Liver (tissue), 10 donors: ENCODE data around the gene TWF2. TPM values are rescaled to one million over a fixed set of nuclear protein-coding genes. Genes with fewer than 3 reads are reported as not detected.

Experiments
- DNase-seq: peaks from one replicate; pipeline ENCODE4 v3.0.0-alpha.2; 2017; ENCODE audit warnings: low spot score
- H3K27ac ChIP-seq, 2 donors: one replicate each; pipeline ENCODE4 v1.7.0; 2013; ENCODE audit warnings: inconsistent platforms in 2 of 2, low read length in 2 of 2, control low read depth in 1 of 2, low read depth in 1 of 2, mild to moderate bottlenecking in 1 of 2
- H3K27me3 ChIP-seq, 4 donors: one replicate each; pipeline versions ENCODE4 v1.6.1 to v1.7.0; 2013; ENCODE audit warnings: low read length in 3 of 4, inconsistent platforms in 1 of 4, mild to moderate bottlenecking in 1 of 4, moderate library complexity in 1 of 4; ENCODE audit not compliant: control insufficient read depth in 4 of 4, insufficient read depth in 4 of 4
- H3K36me3 ChIP-seq, 4 donors: one replicate each; pipeline versions ENCODE4 v1.6.1 to v1.7.0; 2013; ENCODE audit warnings: low read length in 3 of 4, mild to moderate bottlenecking in 3 of 4, low read depth in 1 of 4, moderate library complexity in 1 of 4; ENCODE audit not compliant: control insufficient read depth in 4 of 4, insufficient read depth in 3 of 4
- H3K4me1 ChIP-seq, 4 donors: one replicate each; pipeline versions ENCODE4 v1.6.1 to v1.7.0; 2013; ENCODE audit warnings: low read length in 3 of 4, mild to moderate bottlenecking in 3 of 4, moderate library complexity in 1 of 4; ENCODE audit not compliant: control insufficient read depth in 4 of 4, insufficient read depth in 4 of 4
- H3K4me3 ChIP-seq, 3 donors: one replicate each; pipeline versions ENCODE4 v1.6.1 to v1.7.0; 2013; ENCODE audit warnings: low read length in 3 of 3, control low read depth in 1 of 3, low read depth in 1 of 3, mild to moderate bottlenecking in 1 of 3
- H3K9ac ChIP-seq, 2 donors: one replicate each; pipeline ENCODE4 v1.7.0; 2013; ENCODE audit warnings: low read length in 2 of 2, mild to moderate bottlenecking in 2 of 2, moderate library complexity in 2 of 2, control low read depth in 1 of 2, low read depth in 1 of 2
- H3K9me3 ChIP-seq, 4 donors: one replicate each; pipeline versions ENCODE4 v1.6.1 to v1.7.0; 2013; ENCODE audit warnings: low read length in 3 of 4; ENCODE audit not compliant: control insufficient read depth in 4 of 4
- ATF3 ChIP-seq: IDR thresholded peaks from 2 replicates; pipeline ENCODE4 v1.6.1; 2016; ENCODE audit warnings: antibody characterized with exemption
- FOXA1 ChIP-seq: IDR thresholded peaks from 2 replicates; pipeline ENCODE4 v1.6.1; 2016; ENCODE audit warnings: antibody characterized with exemption
- GABPA ChIP-seq, 2 donors: IDR thresholded peaks in 1 of 2; conservative IDR thresholded peaks in 1 of 2; 2 replicates each; pipeline ENCODE4 v1.6.1; 2016; ENCODE audit warnings: antibody characterized with exemption in 2 of 2, mild to moderate bottlenecking in 1 of 2, moderate library complexity in 1 of 2
- HNF4A ChIP-seq, 2 donors: conservative IDR thresholded peaks; 2 replicates each; pipeline ENCODE4 v1.6.1; 2016; ENCODE audit warnings: antibody characterized with exemption in 2 of 2, mild to moderate bottlenecking in 2 of 2
- HNF4G ChIP-seq: IDR thresholded peaks from 2 replicates; pipeline ENCODE4 v1.6.1; 2016; ENCODE audit warnings: antibody characterized with exemption
- JUND ChIP-seq, 2 donors: IDR thresholded peaks; 2 replicates each; pipeline ENCODE4 v1.6.1; 2016; ENCODE audit warnings: antibody characterized with exemption in 2 of 2
- NR2F2 ChIP-seq: IDR thresholded peaks from 2 replicates; pipeline ENCODE4 v1.6.1; 2016; ENCODE audit warnings: antibody characterized with exemption
- RXRA ChIP-seq, 2 donors: IDR thresholded peaks; 2 replicates each; pipeline ENCODE4 v1.6.1; 2017 to 2018; ENCODE audit warnings: antibody characterized with exemption in 2 of 2, mild to moderate bottlenecking in 1 of 2
- TAF1 ChIP-seq: conservative IDR thresholded peaks from 2 replicates; pipeline ENCODE4 v1.6.1; 2016; ENCODE audit warnings: antibody characterized with exemption, mild to moderate bottlenecking
- YY1 ChIP-seq: IDR thresholded peaks from 2 replicates; pipeline ENCODE4 v1.6.1; 2016; ENCODE audit warnings: antibody characterized with exemption, mild to moderate bottlenecking
- ZBTB33 ChIP-seq: IDR thresholded peaks from 2 replicates; pipeline ENCODE4 v1.6.1; 2016; ENCODE audit warnings: antibody characterized with exemption
- WGBS: extraction: QIAGEN DNeasy Blood & Tissue Kit; methylation state at CpG from one replicate; pipeline ENCODE4 v1.1.7; 2013; 5-methylcytosine and 5-hydroxymethylcytosine counted together
- polyA plus RNA-seq, 2 donors: library from polyadenylated mRNA; stranded (reverse) in 1 of 2; unstranded in 1 of 2; fragments of 200-250 nt in 1 of 2; fragments of >200 nt in 1 of 2; fragmentation: Nextera tagmentation in 1 of 2; extraction: Ambion mirVana in 1 of 2; gene quantifications; one replicate each; pipeline versions ENCODE4 v1.2.1 to v1.2.3, GENCODE V29; 2013 to 2015
- small RNA-seq: library from RNA; depleted of rRNA; stranded (forward); fragments of <200 nt; gene quantifications from one replicate; pipeline ENCODE3, GENCODE V24; 2014
- total RNA-seq, 2 donors: library from RNA; depleted of rRNA; stranded (reverse); fragments of >200 nt; gene quantifications; one replicate each; pipeline ENCODE4 v1.2.3, GENCODE V29; 2014
- donor health status: healthy.
- donor health status: healthy.
- donor health status: healthy.
- donor health status: healthy.
- donor health status: healthy.

Gene TWF2
- total and polyA plus RNA-seq, 4 donors, result 12.0 to 26.3 (median 17.6) TPM

GRCh38 chr3:52181543-52181942 is 57.4 kb downstream of the TWF2 start:
- Histone ChIP-seq H3K27me3 (no peaks in the 10 kb centered on the region), H3K4me1 (peaks cover 17 to 48% (median 37%) of the 10 kb centered on the region in 4 donors), H3K4me3 (peak overlapping the region in 1 of 3 donors; percentile 4), H3K9ac (peak overlapping the region; percentile 33 to 69), H3K27ac (peak overlapping the region; percentile 87 to 90), H3K9me3 (no peaks in the 10 kb centered on the region), H3K36me3 (no peaks in the 10 kb centered on the region)
- DNase-seq, result peak; percentile 31
- WGBS, result 36% methylated on average over 4 of the region's 4 CpGs
- TF ChIP-seq HNF4G (no peak), HNF4A (conservative IDR thresholded peaks at IDR 0.05) (no peak), ZBTB33 (no peak), ATF3 (no peak), GABPA (IDR thresholded peaks at IDR 0.05 in 1 of 2, conservative IDR thresholded peaks at IDR 0.05 in 1 of 2) (no peak), YY1 (no peak), FOXA1 (no peak), RXRA (IDR thresholded peaks at IDR 0.05) (no peak), NR2F2 (no peak), JUND (IDR thresholded peaks at IDR 0.05) (peak in 1 of 2 donors; percentile 58), TAF1 (peak; percentile 8)

Small RNA genes within 50 kb of the gene (small RNA-seq; reads per million reads assigned to genes)
- 704 reads per million, percentile 99 among the genes with 10 or more reads in this experiment for gene MIRLET7G

Other genes with a start within 250 kb of the TWF2 start
- 100 to 1,000 TPM; 292 to 358 TPM for gene RPL29, start 243.3 kb downstream of the TWF2 start, total RNA-seq
- gene RPL29, start 243.3 kb downstream of the TWF2 start, polyA plus RNA-seq, result 100 to 1,000 TPM; 418 to 789 TPM
- gene DUSP7, start 182.6 kb downstream of the TWF2 start, total RNA-seq, result 1 to 10 TPM; 3.7 to 5.0 TPM
- 1 to 10 TPM; 1.5 to 3.7 TPM for gene DUSP7, start 182.6 kb downstream of the TWF2 start, polyA plus RNA-seq
- gene POC1A, start 84.7 kb downstream of the TWF2 start, total RNA-seq, result 10 to 100 TPM in 1 of 2 donors, 1 to 10 TPM in 1; 2.8 to 12.7 TPM
- gene POC1A, start 84.7 kb downstream of the TWF2 start, polyA plus RNA-seq, result 1 to 10 TPM; 1.4 to 6.8 TPM
- 100 to 1,000 TPM in 1 of 2 donors, 10 to 100 TPM in 1; 32.3 to 129 TPM for gene ALAS1, start 41.0 kb downstream of the TWF2 start, total RNA-seq
- 100 to 1,000 TPM; 145 to 421 TPM for gene ALAS1, start 41.0 kb downstream of the TWF2 start, polyA plus RNA-seq
- gene TLR9, start 13.5 kb downstream of the TWF2 start, total RNA-seq, result not detected
- gene TLR9, start 13.5 kb downstream of the TWF2 start, polyA plus RNA-seq, result under 1 TPM in 1 of 2 donors, not detected in 1; 0.02 TPM
- gene PPM1M, start 6.6 kb upstream of the TWF2 start, total RNA-seq, result 1 to 10 TPM; 5.5 TPM
- 1 to 10 TPM; 2.8 to 3.8 TPM for gene PPM1M, start 6.6 kb upstream of the TWF2 start, polyA plus RNA-seq
- 10 to 100 TPM; 31.7 to 44.3 TPM for gene WDR82, start 39.5 kb upstream of the TWF2 start, total RNA-seq
- 10 to 100 TPM in 1 of 2 donors, 1 to 10 TPM in 1; 4.3 to 19.4 TPM for gene WDR82, start 39.5 kb upstream of the TWF2 start, polyA plus RNA-seq
- 100 to 1,000 TPM in 1 of 2 donors, 10 to 100 TPM in 1; 67.8 to 224 TPM for gene GLYCTK, start 48.7 kb upstream of the TWF2 start, total RNA-seq
- gene GLYCTK, start 48.7 kb upstream of the TWF2 start, polyA plus RNA-seq, result 100 to 1,000 TPM; 176 to 180 TPM
- 1 to 10 TPM; 1.5 to 6.0 TPM for gene DNAH1, start 77.2 kb upstream of the TWF2 start, total RNA-seq
- 1 to 10 TPM; 1.7 to 3.3 TPM for gene DNAH1, start 77.2 kb upstream of the TWF2 start, polyA plus RNA-seq
- 10 to 100 TPM; 38.0 to 57.2 TPM for gene BAP1, start 170.8 kb upstream of the TWF2 start, total RNA-seq
- gene BAP1, start 170.8 kb upstream of the TWF2 start, polyA plus RNA-seq, result 10 to 100 TPM; 19.4 to 39.3 TPM
- 1 to 10 TPM; 4.7 to 7.8 TPM for gene PHF7, start 171.5 kb upstream of the TWF2 start, total RNA-seq
- 1 to 10 TPM; 1.6 to 2.8 TPM for gene PHF7, start 171.5 kb upstream of the TWF2 start, polyA plus RNA-seq
- 1 to 10 TPM in 1 of 2 donors, under 1 TPM in 1; 0.47 to 1.2 TPM for gene SEMA3G, start 205.9 kb upstream of the TWF2 start, total RNA-seq
- gene SEMA3G, start 205.9 kb upstream of the TWF2 start, polyA plus RNA-seq, result 1 to 10 TPM in 1 of 2 donors, under 1 TPM in 1; 0.49 to 1.0 TPM
- under 1 TPM; 0.28 to 0.75 TPM for gene TNNC1, start 214.9 kb upstream of the TWF2 start, total RNA-seq
- gene TNNC1, start 214.9 kb upstream of the TWF2 start, polyA plus RNA-seq, result under 1 TPM; 0.21 to 0.42 TPM
- 10 to 100 TPM; 18.5 to 39.8 TPM for gene NISCH, start 216.4 kb upstream of the TWF2 start, total RNA-seq
- gene NISCH, start 216.4 kb upstream of the TWF2 start, polyA plus RNA-seq, result 10 to 100 TPM; 10.8 to 16.7 TPM